Sigmoid colon (tissue), 7 donors: Measurements from ENCODE around the gene SENP3. TPM values are rescaled to one million over a fixed set of nuclear protein-coding genes. Genes with fewer than 3 reads are reported as not detected.

ENCODE experiments used
- DNase-seq: peaks from one replicate; pipeline ENCODE4 v3.0.0-alpha.2; 2019
- H3K27ac ChIP-seq, 4 donors: fragments of 200-600 bp; sonication (generic); one replicate each; pipeline ENCODE4 v1.5.1; 2016 to 2019; ENCODE audit warnings: mild to moderate bottlenecking in 1 of 4
- H3K27me3 ChIP-seq, 3 donors: fragments of 200-600 bp; sonication (generic); one replicate each; pipeline ENCODE4 v1.5.1; 2019; ENCODE audit warnings: mild to moderate bottlenecking in 1 of 3
- H3K36me3 ChIP-seq, 4 donors: fragments of 200-600 bp; sonication (generic); one replicate each; pipeline ENCODE4 v1.5.1; 2016 to 2019
- H3K4me1 ChIP-seq, 4 donors: fragments of 200-600 bp; sonication (generic); one replicate each; pipeline ENCODE4 v1.5.1; 2017 to 2019
- H3K4me3 ChIP-seq, 4 donors: fragments of 200-600 bp; sonication (generic); one replicate each; pipeline ENCODE4 v1.5.1; 2017 to 2019; ENCODE audit warnings: mild to moderate bottlenecking in 2 of 4, moderate library complexity in 1 of 4
- H3K9me3 ChIP-seq, 4 donors: fragments of 200-600 bp in 3 of 4; sonication (generic) in 3 of 4; one replicate each; pipeline versions ENCODE4 v1.5.1 to v1.6.1; 2013 to 2019
- EP300 ChIP-seq, 4 donors: sonication (generic); formaldehyde crosslinking; IDR thresholded peaks; one replicate each; pipeline ENCODE4 v1.6.1; 2017; ENCODE audit warnings: antibody characterized with exemption in 4 of 4
- POLR2A ChIP-seq, 2 donors: fragments of 450-650 bp; IDR thresholded peaks; one replicate each; pipeline ENCODE4 v1.6.1; 2016; ENCODE audit warnings: antibody characterized with exemption in 2 of 2, mild to moderate bottlenecking in 2 of 2, moderate library complexity in 2 of 2
- POLR2AphosphoS5 ChIP-seq, 4 donors: sonication (generic); formaldehyde crosslinking; IDR thresholded peaks; one replicate each; pipeline ENCODE4 v1.6.1; 2017; ENCODE audit warnings: antibody characterized with exemption in 4 of 4
- WGBS, 2 donors: extraction: QIAGEN DNeasy Blood & Tissue Kit; methylation state at CpG; one replicate each; pipeline ENCODE4 v1.1.7; 2013; 5-methylcytosine and 5-hydroxymethylcytosine counted together
- intact Hi-C: fragments of 100-400 bp; cut with DNase I; formaldehyde crosslinking; loops from one replicate; pipeline ENCODE4 v1.15.1; 2023
- polyA plus RNA-seq, 3 donors: library from polyadenylated mRNA; stranded (reverse); fragments of 200-250 nt; gene quantifications; one replicate each; pipeline ENCODE4 v1.2.3, GENCODE V29; 2013
- total RNA-seq, 4 donors: library from RNA; depleted of rRNA; stranded (reverse); fragments of >200 nt; gene quantifications; one replicate each; pipeline ENCODE4 v1.1.0, GENCODE V29; 2016
- TF ChIP-seq, protein P1 (sequence below), 4 experiments: fragments of 450-650 bp in 3 of 4; fragments of 200-600 bp in 1 of 4; IDR thresholded peaks; one replicate each; pipeline ENCODE4 v1.5.1; 2016 to 2019; ENCODE audit warnings: antibody characterized with exemption in 4 of 4, mild to moderate bottlenecking in 3 of 4, moderate library complexity in 2 of 4
- donor health status: healthy with polysubstance abuse.
- donor health status: Bipolar disorder and iron deficiency.
- donor health status: healthy.

SENP3 gene
- total and polyA plus RNA-seq, 7 donors: 28.2 to 91.1 (median 73.5) TPM

DNA sequence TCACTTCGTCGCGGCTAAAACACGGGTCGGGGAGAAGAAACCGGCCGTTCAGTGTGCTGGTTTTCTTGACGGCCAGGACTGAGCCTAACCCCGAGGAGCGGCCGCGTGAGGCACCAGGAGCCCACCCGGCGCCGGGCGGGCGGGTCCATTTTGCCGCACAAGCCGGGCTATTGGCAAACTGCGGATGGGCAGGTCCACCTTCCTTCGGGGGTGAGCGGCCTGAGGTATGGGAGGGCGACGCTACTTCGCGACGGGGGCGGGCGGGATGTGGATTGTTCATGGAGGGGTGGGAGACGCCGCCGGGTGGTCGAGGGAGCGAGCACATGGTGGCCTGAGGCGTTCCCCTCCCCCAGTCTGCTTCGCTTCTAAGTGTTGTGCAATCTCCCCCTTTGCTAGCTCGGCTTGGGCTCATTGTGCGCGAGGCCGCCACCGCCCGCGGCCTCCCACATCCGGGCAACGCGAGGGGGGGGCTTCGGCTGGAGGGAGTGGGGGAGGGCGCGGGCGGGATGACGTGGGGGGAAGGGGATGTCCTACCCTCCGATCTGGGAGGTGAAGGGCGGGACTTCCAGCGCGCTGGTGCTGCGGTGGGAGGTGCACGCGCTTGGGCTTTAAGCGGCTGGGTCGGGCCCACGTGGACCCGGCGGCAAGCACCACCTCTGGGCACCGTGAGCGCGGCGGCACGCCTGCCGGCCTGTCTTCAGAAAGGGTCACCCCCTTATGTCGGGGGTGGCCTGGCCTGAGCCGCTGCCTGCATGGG lies 11.8 kb downstream of the SENP3 start:
- 0 to 1% methylated on average over 71 of the region's 71 CpGs for WGBS, 2 donors
- H3K27ac ChIP-seq: peak overlapping the region; percentile 97 to 100 (median 98)
- peaks cover 0 to 36% (median 34%) of the 10 kb centered on the region in 4 donors for H3K4me1 ChIP-seq
- intact Hi-C loops: loop anchor here (2.0 to 5.0 kb wide), 2 partner anchors 91 to 266 kb away; partner anchors contain the start of gene EIF5A
- peak overlapping the region; percentile 80 to 100 (median 89) for H3K4me3 ChIP-seq
- TF ChIP-seq POLR2AphosphoS5 (IDR thresholded peaks at IDR 0.05) (peak; percentile 74 to 96 (median 82)), EP300 (IDR thresholded peaks at IDR 0.05) (peak in 2 of 4 donors; percentile 18 to 73), POLR2A (IDR thresholded peaks at IDR 0.05) (peak in 1 of 2 donors; percentile 39)
- TF ChIP-seq, protein P1, sequence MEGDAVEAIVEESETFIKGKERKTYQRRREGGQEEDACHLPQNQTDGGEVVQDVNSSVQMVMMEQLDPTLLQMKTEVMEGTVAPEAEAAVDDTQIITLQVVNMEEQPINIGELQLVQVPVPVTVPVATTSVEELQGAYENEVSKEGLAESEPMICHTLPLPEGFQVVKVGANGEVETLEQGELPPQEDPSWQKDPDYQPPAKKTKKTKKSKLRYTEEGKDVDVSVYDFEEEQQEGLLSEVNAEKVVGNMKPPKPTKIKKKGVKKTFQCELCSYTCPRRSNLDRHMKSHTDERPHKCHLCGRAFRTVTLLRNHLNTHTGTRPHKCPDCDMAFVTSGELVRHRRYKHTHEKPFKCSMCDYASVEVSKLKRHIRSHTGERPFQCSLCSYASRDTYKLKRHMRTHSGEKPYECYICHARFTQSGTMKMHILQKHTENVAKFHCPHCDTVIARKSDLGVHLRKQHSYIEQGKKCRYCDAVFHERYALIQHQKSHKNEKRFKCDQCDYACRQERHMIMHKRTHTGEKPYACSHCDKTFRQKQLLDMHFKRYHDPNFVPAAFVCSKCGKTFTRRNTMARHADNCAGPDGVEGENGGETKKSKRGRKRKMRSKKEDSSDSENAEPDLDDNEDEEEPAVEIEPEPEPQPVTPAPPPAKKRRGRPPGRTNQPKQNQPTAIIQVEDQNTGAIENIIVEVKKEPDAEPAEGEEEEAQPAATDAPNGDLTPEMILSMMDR (IDR thresholded peaks at IDR 0.05): no peak
- H3K9me3 ChIP-seq: no peaks in the 10 kb centered on the region
- no peaks in the 10 kb centered on the region for H3K27me3 ChIP-seq
- peak; percentile 97 for DNase-seq
- H3K36me3 ChIP-seq: peaks cover 50 to 75% (median 59%) of the 10 kb centered on the region in 4 donors

DNA sequence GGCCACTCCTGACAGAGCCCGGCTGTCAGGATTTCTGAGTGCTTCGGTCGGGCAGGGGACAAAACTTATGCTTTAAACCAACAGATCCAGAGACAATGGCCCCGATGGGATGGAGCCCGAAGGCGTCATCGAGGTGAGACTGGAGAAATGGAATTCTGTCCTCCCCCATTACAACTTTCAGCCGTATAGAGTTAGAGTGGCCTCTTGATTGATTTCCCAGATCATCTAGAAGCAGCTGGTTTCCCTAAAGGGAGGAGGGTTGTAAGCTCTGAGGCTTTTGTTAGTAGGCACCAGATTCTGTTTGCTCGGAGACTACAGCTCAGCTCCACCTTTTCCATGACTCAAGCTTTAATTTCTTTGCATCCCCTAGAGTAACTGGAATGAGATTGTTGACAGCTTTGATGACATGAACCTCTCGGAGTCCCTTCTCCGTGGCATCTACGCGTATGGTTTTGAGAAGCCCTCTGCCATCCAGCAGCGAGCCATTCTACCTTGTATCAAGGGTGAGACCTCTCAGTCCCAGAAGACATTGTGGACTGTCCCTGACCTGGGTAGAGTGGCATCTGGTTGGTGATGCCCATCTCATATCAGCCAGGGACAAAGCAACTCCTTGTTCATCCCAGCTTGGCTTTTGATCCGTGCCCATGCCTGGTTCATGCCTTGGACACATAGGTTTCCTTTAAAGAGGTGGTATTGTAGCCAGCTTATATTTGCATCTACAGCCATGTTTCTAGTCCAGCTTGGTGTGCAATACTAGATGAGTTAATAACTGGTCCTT lies 12.6 kb downstream of the SENP3 start:
- peak overlapping the region; percentile 80 to 100 (median 89) for H3K4me3 ChIP-seq
- DNase-seq: no peak
- intact Hi-C loops: loop anchor here (5.0 kb wide), 1 partner anchor 267 kb away; the partner anchor contains the start of gene EIF5A
- H3K27me3 ChIP-seq: no peaks in the 10 kb centered on the region
- H3K27ac ChIP-seq: peak overlapping the region; percentile 97 to 100 (median 98)
- H3K36me3 ChIP-seq: peaks cover 56 to 75% (median 62%) of the 10 kb centered on the region in 4 donors
- no peak for TF ChIP-seq POLR2A (IDR thresholded peaks at IDR 0.05)
- TF ChIP-seq, protein P1 (IDR thresholded peaks at IDR 0.05): no peak
- TF ChIP-seq EP300 (IDR thresholded peaks at IDR 0.05): no peak
- no peak for TF ChIP-seq POLR2AphosphoS5 (IDR thresholded peaks at IDR 0.05)
- H3K4me1 ChIP-seq: peaks cover 0 to 42% (median 39%) of the 10 kb centered on the region in 4 donors
- 21 to 34% methylated on average over 15 of the region's 15 CpGs for WGBS, 2 donors
- no peaks in the 10 kb centered on the region for H3K9me3 ChIP-seq

DNA sequence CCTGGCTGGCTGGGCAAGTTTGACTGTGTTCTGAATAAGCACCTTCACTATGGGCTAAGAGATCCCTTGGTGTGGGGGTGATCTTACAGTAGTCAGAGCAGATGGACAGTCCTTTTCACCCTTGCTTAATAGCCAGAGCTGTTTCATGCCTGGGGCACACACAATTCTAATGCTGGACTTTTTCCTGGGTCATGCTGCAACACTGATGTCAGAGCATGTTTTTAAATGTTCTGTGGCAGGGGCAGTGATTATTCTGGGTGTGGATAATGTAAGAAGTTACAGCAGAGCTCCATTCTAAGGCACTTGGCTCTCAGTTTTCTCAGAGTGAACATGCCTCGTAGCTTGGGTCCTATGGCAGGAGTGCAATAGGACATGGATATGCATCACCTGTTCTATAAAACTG lies 13.8 kb downstream of the SENP3 start:
- Histone ChIP-seq H3K27me3 (no peaks in the 10 kb centered on the region), H3K27ac (peak overlapping the region in 2 of 4 donors; percentile 97), H3K4me1 (peaks cover 0 to 50% (median 46%) of the 10 kb centered on the region in 4 donors), H3K36me3 (peaks cover 50 to 64% (median 57%) of the 10 kb centered on the region in 4 donors), H3K9me3 (no peaks in the 10 kb centered on the region), H3K4me3 (no peak overlapping the region)
- 61 to 63% methylated on average over 1 of the region's 1 CpG for WGBS, 2 donors
- TF ChIP-seq, protein P1 (IDR thresholded peaks at IDR 0.05): no peak
- TF ChIP-seq EP300 (IDR thresholded peaks at IDR 0.05) (no peak), POLR2A (IDR thresholded peaks at IDR 0.05) (no peak)
- intact Hi-C loops: no loop called here
- DNase-seq: no peak

DNA sequence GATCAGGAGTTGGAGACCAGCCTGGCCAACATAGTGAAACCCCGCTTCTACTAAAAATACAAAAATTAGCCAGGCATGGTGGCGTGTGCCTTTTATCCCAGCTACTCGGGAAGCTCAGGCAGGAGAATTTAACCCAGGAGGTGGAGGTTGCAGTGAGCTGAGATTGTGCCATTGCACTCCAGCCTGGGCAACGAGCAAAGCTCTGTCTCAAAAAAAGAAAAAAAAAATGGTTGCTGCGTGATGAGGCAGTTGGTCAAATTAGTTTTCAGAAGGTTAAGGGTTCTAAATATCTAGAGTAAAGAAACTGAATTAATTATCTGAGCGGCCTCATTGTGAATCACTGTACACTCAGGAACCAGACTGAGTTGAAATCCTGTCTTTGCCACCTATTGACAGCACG lies 14.2 kb downstream of the SENP3 start:
- H3K27ac ChIP-seq: peak overlapping the region in 2 of 4 donors; percentile 97
- peaks cover 0 to 54% (median 49%) of the 10 kb centered on the region in 4 donors for H3K4me1 ChIP-seq
- TF ChIP-seq POLR2A (IDR thresholded peaks at IDR 0.05): no peak
- TF ChIP-seq, protein P1 (IDR thresholded peaks at IDR 0.05): no peak
- TF ChIP-seq EP300 (IDR thresholded peaks at IDR 0.05): no peak
- intact Hi-C loops: no loop called here
- no peaks in the 10 kb centered on the region for H3K27me3 ChIP-seq
- H3K9me3 ChIP-seq: no peaks in the 10 kb centered on the region
- WGBS, 2 donors: 69 to 79% methylated on average over 7 of the region's 7 CpGs
- H3K4me3 ChIP-seq: no peak overlapping the region
- no peak for DNase-seq
- H3K36me3 ChIP-seq: peaks cover 49 to 59% (median 53%) of the 10 kb centered on the region in 4 donors
